ENCODE measurements around the gene HSBP1. TPM values are rescaled to one million over a fixed set of nuclear protein-coding genes. Genes with fewer than 3 reads are reported as not detected.

HSBP1 gene
- total and polyA plus RNA-seq, 2 of the 8 experiments (the other 6 are each of a cell fraction or from before 2014, with no cell fraction given), result 78.4 to 219 TPM

Other genes with a start within 250 kb of the HSBP1 start
- gene MLYCD, start 91.1 kb downstream of the HSBP1 start, total RNA-seq (2021; fragmentation: NEBNext Ultra II Directional; extraction: Animal tissue kit (Norgen Biotek cat#: 25700)), result 5.8 and 7.0 TPM in 2 replicates
- 3.7 and 4.6 TPM in 2 replicates for gene MLYCD, start 91.1 kb downstream of the HSBP1 start, polyA plus RNA-seq (2011; rRNA removed)
- 0.48 and 0.58 TPM in 2 replicates for gene OSGIN1, start 145.3 kb downstream of the HSBP1 start, total RNA-seq (2021; fragmentation: NEBNext Ultra II Directional; extraction: Animal tissue kit (Norgen Biotek cat#: 25700))
- gene OSGIN1, start 145.3 kb downstream of the HSBP1 start, polyA plus RNA-seq (2011; rRNA removed), result 0.76 and 1.5 TPM in 2 replicates
- 2.0 and 3.6 TPM in 2 replicates for gene NECAB2, start 160.3 kb downstream of the HSBP1 start, total RNA-seq (2021; fragmentation: NEBNext Ultra II Directional; extraction: Animal tissue kit (Norgen Biotek cat#: 25700))
- gene NECAB2, start 160.3 kb downstream of the HSBP1 start, polyA plus RNA-seq (2011; rRNA removed), result 4.2 and 7.5 TPM in 2 replicates
- not detected in 2 replicates for gene SLC38A8, start 234.8 kb downstream of the HSBP1 start, total RNA-seq (2021; fragmentation: NEBNext Ultra II Directional; extraction: Animal tissue kit (Norgen Biotek cat#: 25700))
- 0.08 TPM in 1 of 2 replicates, not detected in the other for gene SLC38A8, start 234.8 kb downstream of the HSBP1 start, polyA plus RNA-seq (2011; rRNA removed)

Data from H1 (cell line).